ENCODE data around the gene DSCAML1.
A peak's percentile ranks its signal among the peaks of the same experiment; 100 is the strongest.

The DSCAML1 gene

DNA sequence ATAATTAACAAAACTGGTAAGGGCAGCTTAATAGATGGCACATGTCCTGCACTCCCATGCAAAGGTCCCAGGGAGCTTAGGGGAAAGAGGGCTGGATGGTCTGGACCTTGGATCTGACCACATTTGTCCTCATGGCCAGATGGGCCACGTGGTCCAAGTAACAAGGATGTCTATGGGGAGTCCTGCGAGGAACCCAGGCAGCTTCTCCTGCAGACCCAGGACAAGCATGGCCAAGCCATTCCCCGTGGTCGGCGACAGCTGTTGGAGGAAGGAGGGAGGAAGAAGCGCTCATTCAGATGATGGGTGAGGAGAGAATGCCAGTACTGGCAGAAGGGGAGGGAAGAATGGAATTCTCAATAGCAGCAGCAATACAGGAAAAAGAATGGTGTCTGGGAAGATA, 109.2 kb downstream of the DSCAML1 start:
- DNase-seq, result no peak

DNA sequence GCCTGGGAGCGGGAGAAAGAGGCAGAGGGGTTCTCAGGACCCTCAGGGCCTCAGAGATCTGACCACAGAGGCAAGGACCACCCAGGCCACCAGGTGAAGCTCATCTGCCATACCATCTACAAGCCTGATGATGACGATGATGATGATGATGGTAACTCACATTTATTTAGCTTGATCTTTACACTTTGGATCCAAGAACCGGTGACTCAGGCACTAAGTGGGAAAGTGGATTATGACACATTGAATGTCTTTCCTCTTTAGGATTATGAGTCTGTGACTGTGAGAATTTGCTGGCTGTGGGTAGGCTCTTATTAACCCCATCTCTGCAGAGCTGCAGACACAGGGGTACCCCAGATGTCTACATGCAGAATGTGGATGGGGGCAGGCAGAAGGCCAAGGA, 110.3 kb downstream of the DSCAML1 start:
- no peak for DNase-seq

DNA sequence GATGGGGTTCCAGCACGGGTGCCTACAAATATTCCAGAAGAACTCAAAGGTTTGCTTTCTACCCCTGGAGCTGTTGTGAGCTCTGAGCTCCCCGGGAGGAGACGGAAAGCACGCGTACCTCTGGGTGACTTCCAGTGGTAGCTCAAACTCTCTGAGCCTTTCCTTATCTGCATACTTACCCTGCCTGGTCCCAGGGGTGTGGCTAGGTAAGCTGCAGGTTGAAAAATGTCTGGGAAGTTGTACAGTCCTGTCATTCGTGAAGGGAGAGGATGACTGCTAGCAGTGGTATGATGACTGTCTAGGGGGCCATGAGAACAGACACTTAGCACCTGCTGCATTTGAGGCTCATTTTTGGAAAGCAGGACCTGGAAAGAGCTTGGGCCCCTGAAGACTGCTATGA, 111.5 kb downstream of the DSCAML1 start:
- no peak for DNase-seq

DNA sequence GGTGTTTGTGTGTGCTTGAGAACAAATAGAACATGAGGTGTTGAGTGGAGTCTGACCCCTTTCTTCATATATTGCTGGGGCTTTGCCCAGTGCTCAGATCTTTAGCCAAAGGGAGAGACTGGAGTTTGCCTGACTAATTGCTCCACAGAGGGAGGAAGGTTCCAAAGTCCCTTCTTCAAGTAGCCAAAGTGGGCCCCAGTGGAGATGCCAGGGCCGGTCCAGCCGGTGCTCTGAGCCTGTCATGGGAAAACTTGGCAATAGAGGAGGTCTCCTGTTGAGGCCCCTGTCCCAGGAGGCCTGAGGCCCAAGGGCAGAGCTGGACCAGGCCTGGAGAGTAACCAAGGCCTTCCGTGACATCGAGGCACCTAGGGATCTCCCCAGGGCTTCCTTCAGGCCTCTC, 112.3 kb downstream of the DSCAML1 start:
- DNase-seq, result no peak

DNA sequence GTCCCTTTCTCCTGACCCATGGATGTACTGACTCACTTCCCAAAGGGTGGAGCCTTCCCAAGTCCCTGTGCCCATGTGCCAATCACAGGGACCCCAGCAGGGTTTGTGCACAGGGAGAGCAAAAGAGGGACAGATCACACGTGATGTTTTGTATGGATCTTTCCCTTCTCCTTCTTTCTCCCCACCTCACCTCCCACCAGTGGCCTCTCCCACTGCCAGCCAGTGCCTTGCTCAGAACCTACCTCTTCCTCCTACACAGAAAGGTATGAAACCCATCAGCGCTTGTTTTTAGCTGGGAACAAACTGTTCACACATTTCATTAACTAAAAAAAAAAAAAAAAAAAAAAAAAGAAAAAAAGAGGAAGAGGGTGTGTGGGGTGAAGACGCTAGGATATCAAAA, 112.9 kb downstream of the DSCAML1 start:
- DNase-seq, result no peak

DNA sequence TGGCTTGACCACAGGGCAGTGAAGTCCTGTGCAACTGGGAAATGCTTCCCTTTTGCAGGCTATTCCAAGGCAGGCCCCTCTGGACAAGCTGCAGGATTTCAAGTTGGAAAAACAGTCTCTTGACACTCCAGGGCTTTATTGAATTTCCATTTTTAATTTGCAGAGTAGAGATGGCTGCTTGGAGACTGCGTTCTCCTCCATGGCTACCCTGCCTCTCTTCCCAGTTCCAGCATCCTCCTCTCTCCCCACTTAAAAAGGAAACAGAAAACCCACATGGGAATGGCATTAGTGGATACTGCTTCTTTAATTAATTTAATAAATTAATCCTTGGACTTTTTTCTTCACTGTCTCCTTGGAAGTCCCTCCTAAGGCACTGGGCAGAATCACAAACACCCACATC, 115.6 kb downstream of the DSCAML1 start:
- DNase-seq, result no peak

DNA sequence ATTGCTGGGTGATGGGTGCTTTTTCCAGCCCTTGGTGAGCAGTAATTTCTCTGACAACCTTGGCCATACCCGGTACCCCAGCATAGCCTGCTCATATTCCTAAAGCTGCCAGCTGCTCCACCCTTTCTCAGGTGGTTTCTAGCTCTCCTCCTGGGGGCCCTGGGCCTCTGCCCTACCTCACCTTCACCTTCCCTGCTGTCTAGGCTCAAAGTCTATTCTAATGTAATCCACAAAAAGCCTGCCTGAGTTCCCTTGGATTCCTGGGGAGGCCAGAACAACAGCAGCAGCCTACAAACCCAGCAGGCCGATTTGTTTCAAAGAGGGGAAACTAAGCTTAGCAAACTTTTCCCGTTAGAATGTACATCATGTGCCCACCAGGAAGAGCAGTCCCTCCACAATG, 117.6 kb downstream of the DSCAML1 start:
- DNase-seq, result no peak

DNA sequence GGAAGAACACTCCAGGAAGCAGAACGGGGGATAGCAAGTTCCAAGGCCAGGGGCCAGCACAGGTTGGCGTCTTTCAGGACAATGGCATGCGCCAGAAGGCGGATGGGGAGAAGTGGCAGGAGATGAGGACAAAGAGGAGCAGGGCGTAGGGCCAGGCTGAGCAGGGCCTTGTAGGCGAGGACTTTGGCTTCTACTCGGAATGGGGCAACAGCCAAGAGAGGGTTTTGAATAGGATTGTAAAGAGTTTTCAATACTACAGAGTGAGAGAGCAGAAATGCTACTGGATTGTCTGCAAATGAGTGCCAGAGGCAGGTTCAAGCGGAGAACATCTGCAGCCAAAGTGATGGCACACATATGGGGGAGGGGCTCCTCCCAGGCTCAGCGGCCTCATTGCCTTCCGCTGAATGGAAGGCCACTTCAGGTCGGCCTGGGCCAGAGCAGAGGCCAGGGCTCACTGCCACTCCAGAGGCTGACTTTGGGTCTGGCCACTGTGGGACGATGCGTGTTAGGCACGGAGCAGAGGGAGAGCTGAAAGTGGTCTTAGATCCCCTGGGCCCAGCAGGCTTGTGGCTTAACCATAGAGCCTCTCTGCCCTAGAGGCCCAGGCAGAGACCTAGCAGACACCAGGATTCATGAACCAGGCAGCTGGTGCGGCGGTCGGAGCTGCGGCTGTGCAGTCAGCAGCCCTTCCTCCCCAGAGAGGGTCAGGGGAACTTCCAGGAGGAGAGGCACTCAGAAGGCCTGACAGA, 118.2 kb downstream of the DSCAML1 start:
- DNase-seq, result peak; percentile 39

DNA sequence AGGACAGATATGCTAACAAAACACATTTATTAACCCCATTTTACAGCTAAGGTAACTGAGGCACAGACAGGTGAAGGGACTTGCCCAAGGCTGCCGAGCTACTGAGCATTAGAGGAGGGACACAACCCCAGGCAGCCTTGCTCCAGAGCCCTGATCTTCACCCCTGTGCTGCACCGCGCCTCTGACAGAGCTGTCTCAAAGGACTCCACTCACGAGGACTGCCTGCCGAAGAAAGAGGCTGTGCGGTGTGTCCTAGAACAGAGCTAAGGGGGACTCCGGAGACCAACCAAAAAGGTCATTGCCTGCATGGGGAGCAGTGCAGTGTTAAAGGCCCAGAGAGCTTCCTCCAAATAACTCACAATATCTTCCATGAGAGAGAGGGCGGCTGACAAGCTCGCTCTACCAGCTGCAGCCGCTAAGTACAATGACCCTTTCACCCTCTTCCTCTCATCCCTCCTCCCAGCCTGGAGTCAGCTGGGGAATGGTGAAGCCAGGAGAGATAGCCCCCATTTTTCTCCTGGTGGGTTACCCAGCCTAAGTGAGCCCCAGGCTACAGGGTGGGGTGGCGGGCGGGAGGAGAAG, 119.2 kb downstream of the DSCAML1 start:
- DNase-seq, result no peak

DNA sequence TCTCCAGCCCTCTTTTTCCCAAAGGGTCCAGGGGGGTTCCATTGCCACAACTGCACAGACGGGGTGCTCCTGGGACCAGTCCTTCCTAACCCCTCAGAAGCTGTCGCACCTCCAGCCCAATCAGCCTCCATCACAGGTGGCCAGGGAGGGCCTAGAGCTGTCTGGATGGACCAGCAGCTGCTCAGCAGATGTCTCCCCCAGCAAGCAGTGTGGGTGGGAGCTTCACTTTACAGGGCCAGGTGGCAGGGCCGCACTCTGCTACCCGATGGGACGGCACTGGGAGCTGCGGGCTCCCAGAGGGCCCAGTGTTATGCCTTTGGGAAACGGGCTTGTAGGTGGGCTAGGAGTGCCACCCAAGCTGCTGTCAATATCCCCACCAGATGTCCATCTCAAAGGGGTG, 120.5 kb downstream of the DSCAML1 start:
- DNase-seq, result no peak

DNA sequence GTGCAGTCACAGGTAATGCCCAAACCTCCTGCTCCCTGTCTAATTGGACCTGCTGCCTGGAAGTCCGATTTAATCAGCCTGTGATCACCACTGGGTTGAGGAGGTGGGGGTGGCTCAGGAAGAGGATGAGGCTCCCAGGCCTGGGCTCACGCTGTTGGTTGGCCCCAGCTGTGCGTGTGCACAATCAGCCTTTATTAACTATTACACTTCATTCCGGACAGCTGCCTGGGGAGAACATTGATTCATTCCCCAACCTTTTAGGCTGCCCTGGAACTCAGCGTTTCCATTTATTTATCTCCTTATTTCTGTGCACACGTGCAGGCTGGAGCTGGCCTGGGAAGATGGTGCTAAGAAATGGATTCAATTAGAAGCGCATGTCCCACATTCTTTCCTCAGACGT, 123.4 kb downstream of the DSCAML1 start:
- DNase-seq, result no peak

DNA sequence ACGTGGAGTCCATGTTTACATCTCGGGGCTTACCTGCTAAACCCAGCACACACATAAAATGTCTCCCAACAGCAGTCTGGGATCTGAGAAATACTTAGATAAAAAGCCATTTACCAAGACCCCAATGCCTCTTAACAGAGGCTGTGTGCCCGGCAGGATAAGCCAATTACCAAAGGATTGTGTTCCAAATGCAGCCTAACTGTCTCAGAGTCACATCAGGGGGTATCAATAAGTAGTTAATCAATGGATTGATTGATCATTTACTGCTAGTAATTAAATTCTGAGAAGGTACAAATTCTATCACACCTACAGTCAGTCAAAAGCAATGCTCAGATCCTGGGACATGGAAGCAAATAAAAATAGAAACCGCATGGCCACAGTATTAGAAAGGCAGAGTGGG, 125.6 kb downstream of the DSCAML1 start:
- no peak for DNase-seq

DNA sequence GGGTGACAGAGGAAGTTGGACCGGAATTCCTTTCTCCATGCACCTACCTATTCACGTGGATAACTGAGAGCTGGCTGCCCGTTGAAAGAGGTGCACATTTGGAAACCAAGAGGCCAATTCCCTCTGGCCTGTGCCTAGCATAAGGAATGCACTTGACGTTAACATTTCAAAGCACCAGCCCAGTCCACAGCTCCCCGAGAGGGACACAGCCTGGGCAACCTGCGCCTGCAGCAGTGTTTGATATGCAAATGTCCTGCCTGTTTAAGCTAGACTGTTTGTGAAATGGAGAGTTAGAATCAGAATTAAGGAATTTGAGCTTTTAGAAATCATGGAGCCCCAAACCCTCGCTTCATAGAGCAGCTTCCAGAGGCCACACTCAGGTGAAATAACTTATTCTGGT, 126.1 kb downstream of the DSCAML1 start:
- no peak for DNase-seq

DNA sequence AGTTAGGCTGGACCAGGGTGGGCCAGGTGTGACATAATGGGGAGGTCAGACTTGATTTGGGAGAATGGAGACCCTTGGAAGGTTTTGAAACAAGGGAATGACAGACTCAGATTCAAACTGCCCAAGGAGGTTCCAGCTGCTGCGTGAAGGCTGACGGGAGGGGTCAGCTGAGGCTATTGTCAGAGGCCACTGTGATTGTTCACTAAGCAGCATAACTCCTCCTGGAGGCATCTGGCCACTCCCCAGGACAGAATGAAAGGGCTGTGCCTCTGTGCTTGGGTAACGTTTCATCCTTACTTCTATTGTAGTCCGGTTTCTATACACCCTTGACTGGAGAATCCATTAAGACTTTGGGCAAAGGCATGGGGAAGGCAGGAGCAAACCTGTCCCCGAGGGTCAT, 126.6 kb downstream of the DSCAML1 start:
- DNase-seq, result no peak

DNA sequence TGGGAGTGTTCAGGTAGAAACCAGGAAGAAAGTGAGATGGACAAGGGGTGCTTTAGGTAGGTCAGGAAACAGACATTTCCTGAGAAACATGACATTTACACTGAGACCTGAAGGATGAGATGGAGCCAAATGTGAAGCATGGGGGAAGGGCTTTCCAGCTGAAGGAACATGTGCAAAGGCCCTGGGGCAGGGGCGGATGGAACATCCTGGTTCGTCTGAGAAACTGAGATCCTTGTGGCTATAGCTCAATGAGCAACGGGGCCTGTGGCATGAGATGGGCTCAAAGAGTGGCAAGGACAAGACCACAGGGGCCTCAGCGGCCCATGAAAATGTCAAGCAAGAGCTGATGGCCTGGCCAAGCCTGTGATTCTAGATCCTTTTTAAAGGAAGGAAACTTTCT, 127.4 kb downstream of the DSCAML1 start:
- DNase-seq, result no peak

DNA sequence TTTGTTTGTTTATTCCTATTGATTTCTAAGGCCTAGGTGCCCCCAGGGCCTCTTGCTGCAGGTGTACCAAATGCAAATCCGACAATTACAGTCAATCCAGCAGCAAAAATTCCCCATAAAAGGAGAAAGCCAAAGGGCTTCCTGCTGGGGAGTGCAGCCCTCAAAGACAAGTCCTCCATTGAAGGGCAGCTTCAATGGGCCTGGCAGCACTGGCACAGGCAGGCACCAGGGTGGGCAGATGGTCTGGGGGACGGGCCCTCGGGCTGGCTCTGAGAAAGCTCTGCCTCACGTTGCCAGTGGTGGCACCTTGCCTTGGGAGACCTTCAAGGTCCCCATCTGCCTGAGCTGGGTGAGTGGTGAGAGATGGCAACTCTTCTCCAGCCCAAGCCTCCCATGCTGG, 128.0 kb downstream of the DSCAML1 start:
- DNase-seq, result no peak

DNA sequence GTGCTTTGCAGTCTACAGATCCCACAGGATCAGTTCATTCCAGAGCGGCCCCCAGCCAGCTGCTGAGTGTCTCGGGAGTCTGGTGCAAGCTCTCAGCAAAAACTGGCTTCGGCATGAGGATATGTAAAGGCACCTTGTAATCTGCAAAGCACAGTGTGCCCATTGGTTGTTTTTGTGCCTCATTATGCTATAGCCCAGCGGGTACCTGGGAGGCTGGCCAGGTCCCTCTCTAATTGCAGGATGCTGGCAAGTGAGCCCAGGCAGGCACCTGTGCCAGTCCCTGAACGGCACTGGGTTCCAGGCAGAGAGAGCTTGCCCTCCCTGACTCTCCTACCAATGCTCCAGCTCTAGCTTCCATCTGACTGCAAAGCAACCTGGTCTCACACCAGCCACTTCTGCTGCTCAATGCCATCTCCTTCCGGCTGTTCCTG, 128.7 kb downstream of the DSCAML1 start:
- peak; percentile 62 for DNase-seq

DNA sequence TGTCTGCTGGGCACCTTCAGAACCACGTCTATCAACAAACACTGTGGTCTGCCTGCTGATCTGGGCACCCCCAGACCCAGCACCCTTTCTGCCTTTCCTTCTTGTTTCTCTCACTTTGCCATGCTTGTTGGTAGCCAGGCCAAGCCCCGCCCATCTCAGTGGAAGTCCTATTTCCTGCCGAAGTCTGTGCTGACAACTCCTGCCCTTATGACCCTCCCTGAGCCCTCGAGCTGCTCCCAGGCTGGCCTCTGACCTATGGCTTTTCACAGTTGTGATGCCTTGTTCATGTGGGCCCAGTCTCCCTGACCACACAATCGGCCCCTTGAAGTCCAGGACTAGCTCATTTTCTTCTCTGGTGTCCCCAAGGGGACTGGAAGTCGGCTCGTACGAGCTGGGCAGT, 132.1 kb downstream of the DSCAML1 start:
- DNase-seq, result no peak

DNA sequence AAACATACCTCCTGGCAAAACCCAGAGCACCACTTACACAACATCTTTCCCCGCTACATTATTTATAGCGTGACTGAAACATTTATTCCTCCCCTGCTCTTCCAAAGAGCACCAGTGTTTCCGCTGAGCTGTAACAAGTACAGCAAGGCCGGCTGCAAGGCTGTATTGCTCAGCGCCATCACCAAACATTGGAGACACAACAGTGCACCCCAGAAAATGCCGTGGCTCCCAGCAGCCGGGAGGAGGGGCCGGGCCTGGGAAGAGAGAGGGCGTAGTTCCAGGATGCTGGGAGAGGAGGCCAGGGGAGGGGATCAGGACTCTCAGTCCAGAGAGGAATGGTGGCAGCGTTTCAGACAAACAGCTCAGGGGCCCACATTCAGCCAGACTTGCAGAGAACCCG, 133.2 kb downstream of the DSCAML1 start:
- no peak for DNase-seq

DNA sequence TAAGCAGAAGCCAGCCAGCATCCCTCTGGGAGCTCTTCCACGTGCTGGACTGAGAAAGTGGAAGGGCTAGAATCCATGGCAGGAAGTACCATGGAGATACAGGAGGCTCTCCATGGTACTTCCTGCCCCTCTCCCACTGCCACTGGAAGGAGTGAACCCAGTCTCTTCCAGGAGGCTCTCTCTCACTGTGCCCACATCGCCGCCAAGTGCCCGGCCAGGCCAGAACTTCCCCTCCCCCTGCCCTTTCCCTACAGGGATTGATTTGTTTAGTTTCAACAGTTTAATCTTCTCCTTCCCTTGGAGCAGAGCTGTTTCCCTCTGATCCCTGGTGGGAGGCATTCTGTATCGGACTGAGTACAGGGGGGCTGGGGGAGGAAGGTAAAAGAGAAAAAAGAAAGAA, 133.6 kb downstream of the DSCAML1 start:
- no peak for DNase-seq

DNA sequence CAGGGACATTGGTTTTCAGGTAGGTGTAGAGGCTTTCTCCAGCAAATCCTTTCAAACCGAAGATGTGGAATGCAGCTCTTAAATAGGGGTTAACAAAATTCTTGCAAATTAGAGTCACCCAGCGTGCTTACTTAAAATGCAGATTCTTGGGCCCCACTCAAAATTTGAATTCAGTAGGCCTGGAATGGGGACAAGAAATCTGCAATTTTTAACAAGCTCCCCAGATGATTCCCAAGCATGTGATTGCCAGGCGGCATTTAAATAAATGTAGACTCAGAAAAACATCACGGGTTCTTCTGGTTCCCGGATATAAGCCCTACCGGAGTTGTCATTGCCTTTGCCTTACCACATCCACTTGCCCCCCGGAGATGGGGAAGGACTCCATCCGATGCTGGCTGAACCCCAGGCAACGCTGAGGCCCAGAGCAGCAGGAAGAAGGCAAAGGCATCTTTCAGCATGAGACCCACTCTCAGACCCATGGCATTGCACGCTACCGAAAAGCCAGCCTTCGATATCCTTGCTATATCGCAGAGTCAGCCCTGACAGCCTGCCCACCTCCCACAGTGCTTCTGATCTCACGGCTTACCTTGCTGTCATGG, 134.2 kb downstream of the DSCAML1 start:
- DNase-seq, result no peak

DNA sequence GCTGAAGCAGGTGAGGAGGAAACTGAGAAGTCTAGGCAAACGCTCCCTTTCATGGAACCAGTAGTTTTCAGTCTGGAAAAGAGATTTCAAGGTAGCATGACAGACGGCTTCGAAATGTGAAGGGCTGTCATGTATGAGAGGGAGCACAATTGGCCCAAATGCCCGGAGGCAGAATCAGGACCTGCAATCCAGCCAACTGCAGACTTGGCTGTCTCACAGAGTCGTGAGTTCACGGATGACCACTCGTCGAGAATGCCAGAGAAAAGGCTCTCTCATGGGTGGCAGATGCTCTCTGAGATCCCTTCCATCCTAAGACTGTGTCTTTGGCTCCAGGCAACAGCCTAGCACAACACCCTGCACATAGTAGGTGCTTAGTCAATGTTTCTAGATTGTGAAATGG, 134.8 kb downstream of the DSCAML1 start:
- DNase-seq, result no peak

DNA sequence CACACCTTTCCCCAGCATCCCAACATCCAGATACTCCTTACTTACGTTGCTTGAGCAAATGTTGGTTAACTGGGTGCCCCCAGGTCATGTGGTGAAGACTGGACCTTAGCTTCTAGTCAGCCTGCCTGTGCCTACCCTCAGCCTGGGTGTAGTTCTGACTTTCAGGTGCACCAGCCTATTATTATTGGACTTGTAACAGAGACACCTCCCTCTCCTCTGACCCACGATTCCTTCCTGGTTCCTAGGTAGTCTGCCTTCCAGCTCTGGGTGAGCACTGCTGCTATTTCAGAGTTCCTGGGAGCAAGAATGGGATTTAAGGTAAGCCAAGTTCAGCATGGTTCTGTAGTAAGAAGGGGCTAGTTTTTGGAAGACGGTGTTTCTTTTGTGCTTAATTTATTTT, 138.2 kb downstream of the DSCAML1 start:
- DNase-seq, result no peak

DNA sequence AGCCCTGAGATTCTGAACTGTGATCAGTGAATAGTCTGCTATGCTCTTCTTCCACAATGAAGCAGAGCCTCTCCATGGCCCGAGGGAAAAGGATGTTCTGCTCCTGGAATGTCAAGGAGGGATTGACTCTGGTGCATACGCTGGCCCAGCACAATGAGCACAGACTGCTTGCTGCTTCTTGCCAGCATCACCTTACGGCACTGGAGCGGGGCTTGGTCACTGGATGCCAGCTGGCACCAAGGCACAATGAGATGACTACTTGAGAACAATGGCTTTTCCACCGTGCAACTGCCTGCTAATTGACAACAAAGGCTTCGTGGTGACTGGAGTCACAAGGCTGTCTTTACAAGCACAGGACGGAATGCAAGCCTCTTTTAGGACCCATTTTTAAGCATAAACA, 139.2 kb downstream of the DSCAML1 start:
- peak; percentile 92 for DNase-seq

Measured in NCI-H2029 (cell line).